A673 (cell line): ENCODE measurements around the gene CORO1A.
"Not testable (repeated sequence)": the region's sequence is repeated elsewhere in the genome, so short reads cannot be mapped to it uniquely, and the experiment has no call there.

Experiments used
- EZH2 ChIP-seq: fragments of 200-600 bp; sonication (generic); IDR thresholded peaks from 2 replicates; pipeline ENCODE4 v1.6.1; 2017; ENCODE audit warnings: borderline replicate concordance, low read depth, mild to moderate bottlenecking, mixed read lengths, antibody characterized with exemption, low read length; ENCODE audit not compliant: poor library complexity, severe bottlenecking
- TF ChIP-seq, protein P1 (sequence below): fragments of 300-800, 200-600 bp; sonication (generic); conservative IDR thresholded peaks from 2 replicates; pipeline ENCODE4 v1.5.1; 2017; ENCODE audit warnings: low read depth, mild to moderate bottlenecking, antibody characterized with exemption, low read length, moderate library complexity, mixed read lengths

DNA sequence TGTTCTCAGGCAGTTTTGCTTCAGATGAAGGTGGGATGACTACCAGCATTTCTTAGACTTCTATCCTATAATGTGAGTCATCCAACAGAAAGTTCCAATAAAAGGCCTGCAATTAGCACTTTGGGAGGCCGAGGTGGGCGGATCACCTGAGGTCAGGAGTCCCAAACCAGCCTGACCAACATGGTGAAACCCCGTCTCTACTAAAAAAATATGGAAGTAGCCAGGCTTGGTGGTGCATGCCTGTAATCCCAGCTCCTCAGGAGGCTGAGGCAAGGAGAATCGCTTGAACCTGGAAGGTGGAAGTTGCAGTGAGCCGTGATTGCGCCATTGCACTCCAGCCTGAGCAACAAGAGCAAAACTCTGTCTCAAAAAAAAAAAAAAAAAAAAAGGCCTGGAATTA lies 6.5 kb upstream of the CORO1A start:
- TF ChIP-seq, protein P1, sequence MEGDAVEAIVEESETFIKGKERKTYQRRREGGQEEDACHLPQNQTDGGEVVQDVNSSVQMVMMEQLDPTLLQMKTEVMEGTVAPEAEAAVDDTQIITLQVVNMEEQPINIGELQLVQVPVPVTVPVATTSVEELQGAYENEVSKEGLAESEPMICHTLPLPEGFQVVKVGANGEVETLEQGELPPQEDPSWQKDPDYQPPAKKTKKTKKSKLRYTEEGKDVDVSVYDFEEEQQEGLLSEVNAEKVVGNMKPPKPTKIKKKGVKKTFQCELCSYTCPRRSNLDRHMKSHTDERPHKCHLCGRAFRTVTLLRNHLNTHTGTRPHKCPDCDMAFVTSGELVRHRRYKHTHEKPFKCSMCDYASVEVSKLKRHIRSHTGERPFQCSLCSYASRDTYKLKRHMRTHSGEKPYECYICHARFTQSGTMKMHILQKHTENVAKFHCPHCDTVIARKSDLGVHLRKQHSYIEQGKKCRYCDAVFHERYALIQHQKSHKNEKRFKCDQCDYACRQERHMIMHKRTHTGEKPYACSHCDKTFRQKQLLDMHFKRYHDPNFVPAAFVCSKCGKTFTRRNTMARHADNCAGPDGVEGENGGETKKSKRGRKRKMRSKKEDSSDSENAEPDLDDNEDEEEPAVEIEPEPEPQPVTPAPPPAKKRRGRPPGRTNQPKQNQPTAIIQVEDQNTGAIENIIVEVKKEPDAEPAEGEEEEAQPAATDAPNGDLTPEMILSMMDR, result not testable (repeated sequence)
- TF ChIP-seq EZH2, result not testable (repeated sequence)
